ENCODE data around the gene ALK.

GRCh38 chr2:29174937-29175336 is 746.4 kb downstream of the ALK start:
- TF ChIP-seq CTCF (IDR thresholded peaks at IDR 0.05) (no peak), POLR2A (IDR thresholded peaks at IDR 0.05) (no peak)
